ENCODE measurements around the gene CNTN5.

DNA sequence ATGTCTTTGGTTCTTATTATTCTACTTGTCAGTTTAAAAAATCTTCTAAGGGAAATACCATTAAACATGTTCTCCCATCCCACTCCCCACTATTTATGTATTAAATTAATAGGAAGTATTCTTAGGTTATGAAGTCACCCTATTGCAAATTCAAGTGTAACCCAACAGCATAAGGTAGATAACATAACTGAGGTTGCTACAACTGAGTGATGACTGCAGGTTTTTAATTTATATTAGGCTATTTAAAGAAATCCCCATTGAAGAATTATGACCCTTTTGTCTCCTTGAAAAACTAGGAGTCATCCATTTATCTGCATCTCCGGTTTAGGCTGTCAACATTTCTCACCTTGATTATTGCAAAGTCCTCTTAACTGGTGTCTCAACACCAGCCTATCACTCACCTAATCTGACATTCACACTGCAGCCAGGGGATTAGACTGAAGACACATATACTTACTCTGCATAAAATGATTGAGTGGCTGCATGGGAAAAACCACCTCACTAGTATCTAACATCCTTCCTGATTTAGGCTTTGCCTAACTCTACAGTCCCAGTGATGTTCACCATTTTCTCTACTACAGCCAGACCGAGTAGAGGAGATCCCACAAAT is 649.4 kb downstream of the CNTN5 start:
- TF ChIP-seq POLR2AphosphoS5 (IDR thresholded peaks at IDR 0.05; ENCODE audit: low read depth, low read length) (no peak), CTCF (IDR thresholded peaks at IDR 0.05) (no peak), RAD21 (IDR thresholded peaks at IDR 0.05; ENCODE audit: low read length) (no peak), GABPA (IDR thresholded peaks at IDR 0.05; ENCODE audit: low read depth) (no peak), EP300 (IDR thresholded peaks at IDR 0.05; ENCODE audit: borderline replicate concordance in 1 of 2, low read depth in 1 of 2, low read length in 1 of 2) (no peak), JUND (IDR thresholded peaks at IDR 0.05) (no peak)
- TF ChIP-seq, protein P1, sequence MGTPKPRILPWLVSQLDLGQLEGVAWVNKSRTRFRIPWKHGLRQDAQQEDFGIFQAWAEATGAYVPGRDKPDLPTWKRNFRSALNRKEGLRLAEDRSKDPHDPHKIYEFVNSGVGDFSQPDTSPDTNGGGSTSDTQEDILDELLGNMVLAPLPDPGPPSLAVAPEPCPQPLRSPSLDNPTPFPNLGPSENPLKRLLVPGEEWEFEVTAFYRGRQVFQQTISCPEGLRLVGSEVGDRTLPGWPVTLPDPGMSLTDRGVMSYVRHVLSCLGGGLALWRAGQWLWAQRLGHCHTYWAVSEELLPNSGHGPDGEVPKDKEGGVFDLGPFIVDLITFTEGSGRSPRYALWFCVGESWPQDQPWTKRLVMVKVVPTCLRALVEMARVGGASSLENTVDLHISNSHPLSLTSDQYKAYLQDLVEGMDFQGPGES (IDR thresholded peaks at IDR 0.05; ENCODE audit: low read depth, low read length) = no peak

Measured in SK-N-SH (cell line).